Adrenal gland (tissue), 5 donors: Measurements from ENCODE around the gene CTSW.

Source experiments
- POLR2A ChIP-seq, 2 donors: fragments of 450-650 bp; IDR thresholded peaks; one replicate each; pipeline ENCODE4 v1.6.1; 2017; ENCODE audit warnings: antibody characterized with exemption in 2 of 2, mild to moderate bottlenecking in 2 of 2, moderate library complexity in 1 of 2
- TF ChIP-seq, protein P1 (sequence below), 6 experiments: fragments of 450-650 bp in 4 of 6; fragments of 200-600 bp in 2 of 6; sonication (generic) in 1 of 6; IDR thresholded peaks; 1 replicate in 5 of 6; 2 replicates in 1 of 6; pipeline versions ENCODE4 v1.5.1 to v1.8.0; 2016 to 2021; ENCODE audit warnings: antibody characterized with exemption in 6 of 6, mild to moderate bottlenecking in 2 of 6, moderate library complexity in 1 of 6
- donor health status: DM: no; HTN: no; CAD: no.

DNA sequence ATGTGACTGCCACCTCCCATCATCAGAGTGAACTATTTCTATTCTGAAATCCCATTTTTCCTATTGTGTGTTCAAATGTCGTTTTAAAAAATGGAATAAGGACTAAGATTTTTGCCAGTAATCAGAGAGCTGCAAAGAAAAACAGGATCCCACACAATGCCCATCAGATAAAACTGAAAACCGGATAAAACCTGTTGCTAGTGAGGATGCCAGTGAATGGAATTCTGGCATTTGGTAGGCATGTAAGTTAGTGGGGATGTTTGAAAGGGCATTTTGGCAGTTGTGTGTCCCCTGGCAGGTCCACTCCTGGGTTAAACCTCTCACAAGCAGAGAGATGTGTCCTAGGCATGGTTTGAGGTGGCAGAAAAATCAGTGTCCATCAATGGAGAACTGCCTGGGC is 45.8 kb downstream of the CTSW start:
- TF ChIP-seq, protein P1, sequence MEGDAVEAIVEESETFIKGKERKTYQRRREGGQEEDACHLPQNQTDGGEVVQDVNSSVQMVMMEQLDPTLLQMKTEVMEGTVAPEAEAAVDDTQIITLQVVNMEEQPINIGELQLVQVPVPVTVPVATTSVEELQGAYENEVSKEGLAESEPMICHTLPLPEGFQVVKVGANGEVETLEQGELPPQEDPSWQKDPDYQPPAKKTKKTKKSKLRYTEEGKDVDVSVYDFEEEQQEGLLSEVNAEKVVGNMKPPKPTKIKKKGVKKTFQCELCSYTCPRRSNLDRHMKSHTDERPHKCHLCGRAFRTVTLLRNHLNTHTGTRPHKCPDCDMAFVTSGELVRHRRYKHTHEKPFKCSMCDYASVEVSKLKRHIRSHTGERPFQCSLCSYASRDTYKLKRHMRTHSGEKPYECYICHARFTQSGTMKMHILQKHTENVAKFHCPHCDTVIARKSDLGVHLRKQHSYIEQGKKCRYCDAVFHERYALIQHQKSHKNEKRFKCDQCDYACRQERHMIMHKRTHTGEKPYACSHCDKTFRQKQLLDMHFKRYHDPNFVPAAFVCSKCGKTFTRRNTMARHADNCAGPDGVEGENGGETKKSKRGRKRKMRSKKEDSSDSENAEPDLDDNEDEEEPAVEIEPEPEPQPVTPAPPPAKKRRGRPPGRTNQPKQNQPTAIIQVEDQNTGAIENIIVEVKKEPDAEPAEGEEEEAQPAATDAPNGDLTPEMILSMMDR (IDR thresholded peaks at IDR 0.05) = no peak
- no peak for TF ChIP-seq POLR2A (IDR thresholded peaks at IDR 0.05)
